Measurements from ENCODE around the gene CCDC144A. TPM values are rescaled to one million over a fixed set of nuclear protein-coding genes. Genes with fewer than 3 reads are reported as not detected.

Gene CCDC144A
- total RNA-seq, 1 experiment from 2014 or later = 0.20 TPM

Other genes with a start within 250 kb of the CCDC144A start
- 2.3 TPM for gene LRRC75A, start 198.0 kb upstream of the CCDC144A start, total RNA-seq (2021; ENCODE audit: unreplicated experiment)
- not detected for gene ZNF287, start 121.0 kb upstream of the CCDC144A start, total RNA-seq (2021; ENCODE audit: unreplicated experiment)
- gene ZNF624, start 36.4 kb upstream of the CCDC144A start, total RNA-seq (2021; ENCODE audit: unreplicated experiment) = 2.9 TPM

Data from HCT116 (cell line).